Mesendoderm (in vitro differentiated cells): ENCODE measurements around the gene HSD11B1L.

ENCODE experiments used
- DNase-seq: peaks from one replicate; pipeline ENCODE4 v3.0.0; 2013
- H2AK5ac ChIP-seq: 2 replicates; pipeline ENCODE4 v1.6.1; 2013; ENCODE audit warnings: low read length, inconsistent platforms
- H2BK120ac ChIP-seq: 2 replicates; pipeline ENCODE4 v1.6.1; 2013; ENCODE audit warnings: low read depth, mild to moderate bottlenecking, low read length, moderate library complexity, mixed read lengths
- H2BK15ac ChIP-seq: replicated peaks from 2 replicates; pipeline ENCODE4 v1.6.1; 2013; ENCODE audit warnings: low read depth, mild to moderate bottlenecking, moderate library complexity
- H2BK5ac ChIP-seq: 2 replicates; pipeline ENCODE4 v1.6.1; 2013; ENCODE audit warnings: low read length, inconsistent platforms
- H3K18ac ChIP-seq: 2 replicates; pipeline ENCODE4 v1.6.1; 2013; ENCODE audit warnings: mild to moderate bottlenecking, low read length, mixed read lengths
- H3K23ac ChIP-seq: one replicate; pipeline ENCODE4 v1.6.1; 2013; ENCODE audit warnings: low read length
- H3K27ac ChIP-seq: 2 replicates; pipeline ENCODE4 v1.5.1; 2013; ENCODE audit warnings: low read depth, mild to moderate bottlenecking, inconsistent platforms, low read length, moderate library complexity
- H3K27me3 ChIP-seq: 2 replicates; pipeline ENCODE4 v1.6.1; 2013; ENCODE audit warnings: low read length, control low read depth, mild to moderate bottlenecking, inconsistent platforms; ENCODE audit not compliant: insufficient read depth, poor library complexity
- H3K36me3 ChIP-seq: 2 replicates; pipeline ENCODE4 v1.6.1; 2013; ENCODE audit warnings: low read length, inconsistent platforms; ENCODE audit not compliant: control insufficient read depth, insufficient read depth
- H3K4ac ChIP-seq: one replicate; pipeline ENCODE4 v1.6.1; 2013; ENCODE audit warnings: low read depth, mild to moderate bottlenecking, low read length, moderate library complexity
- H3K4me1 ChIP-seq: 2 replicates; pipeline ENCODE4 v1.6.1; 2013; ENCODE audit warnings: low read depth, low read length, inconsistent platforms; ENCODE audit not compliant: control insufficient read depth
- H3K4me2 ChIP-seq: 2 replicates; pipeline ENCODE4 v1.6.1; 2013; ENCODE audit warnings: low read length
- H3K4me3 ChIP-seq: 2 replicates; pipeline ENCODE4 v1.5.1; 2013; ENCODE audit warnings: mild to moderate bottlenecking, low read length
- H3K56ac ChIP-seq: one replicate; pipeline ENCODE4 v1.6.1; 2013; ENCODE audit warnings: low read length
- H3K79me1 ChIP-seq: 2 replicates; pipeline ENCODE4 v1.6.1; 2013; ENCODE audit warnings: low read length, inconsistent platforms
- H3K79me2 ChIP-seq: 2 replicates; pipeline ENCODE4 v1.6.1; 2013; ENCODE audit warnings: mild to moderate bottlenecking, low read length; ENCODE audit not compliant: control insufficient read depth, insufficient read depth
- H3K9ac ChIP-seq: 2 replicates; pipeline ENCODE4 v1.6.1; 2013; ENCODE audit warnings: low read length, inconsistent platforms
- H4K5ac ChIP-seq: one replicate; pipeline ENCODE4 v1.6.1; 2013; ENCODE audit warnings: low read length
- H4K8ac ChIP-seq: one replicate; pipeline ENCODE4 v1.6.1; 2013; ENCODE audit warnings: low read depth, mild to moderate bottlenecking, control low read depth, low read length, moderate library complexity
- WGBS: extraction: QIAGEN DNeasy Blood & Tissue Kit; methylation state at CpG from one replicate; pipeline ENCODE4 v1.1.7; 2013; ENCODE audit warnings: low lambda C conversion rate, missing lambda C conversion rate; ENCODE audit not compliant: insufficient coverage; ENCODE audit errors: extremely low coverage; 5-methylcytosine and 5-hydroxymethylcytosine counted together

The HSD11B1L gene

DNA sequence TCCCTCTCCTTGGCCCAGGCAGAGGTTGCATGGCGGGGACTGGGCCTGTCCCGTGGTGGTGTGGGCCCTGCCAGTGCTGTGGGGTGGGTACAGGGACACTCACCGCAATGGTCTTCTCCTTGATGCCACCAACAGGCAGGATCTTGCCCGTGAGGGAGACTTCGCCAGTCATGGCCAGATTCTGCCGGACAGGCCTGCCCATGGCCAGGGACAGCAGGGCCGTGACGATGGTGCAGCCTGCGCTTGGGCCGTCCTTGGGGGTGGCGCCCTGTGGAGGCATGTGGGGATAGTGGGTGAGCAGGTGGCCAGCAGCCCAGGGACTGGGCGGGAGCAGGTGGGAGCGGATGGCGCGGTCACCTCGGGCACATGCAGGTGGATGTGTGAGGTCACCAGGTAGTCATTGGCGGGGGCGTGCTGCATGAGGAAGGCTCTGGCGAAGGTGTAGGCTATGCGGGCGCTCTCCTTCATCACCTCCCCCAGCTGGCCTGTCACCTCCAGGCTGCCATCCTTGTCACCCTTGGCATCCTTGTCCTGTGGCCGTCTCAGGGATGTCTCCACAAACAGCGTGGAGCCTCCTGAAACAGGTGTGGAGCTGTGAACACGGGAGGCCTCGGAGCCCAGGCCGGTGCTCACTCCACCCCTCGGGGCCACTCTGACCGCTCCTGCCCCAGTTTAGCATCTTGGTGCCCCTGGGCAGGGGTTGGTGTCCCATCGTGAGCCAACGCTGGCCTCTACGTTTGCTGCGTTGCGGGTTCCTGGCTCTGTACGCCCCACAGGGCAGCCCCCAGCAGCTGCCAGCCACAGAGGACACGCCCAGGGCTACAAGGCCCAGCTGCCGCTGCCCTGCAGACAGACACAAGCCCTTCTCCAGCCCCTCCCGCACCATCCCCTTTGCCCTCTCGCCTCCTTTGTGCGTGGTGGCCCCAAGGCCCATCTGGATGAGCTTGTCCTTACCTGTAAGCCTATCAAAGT is 12.7 kb downstream of the HSD11B1L start:
- WGBS: no CpG with 5 or more reads among the region's 39 CpGs
- Histone ChIP-seq H3K56ac (peak overlapping the region; percentile 42), H3K23ac (no peak overlapping the region), H3K9ac (no peak overlapping the region), H3K79me1 (peaks cover 12% of the 10 kb centered on the region), H3K79me2 (peaks cover 37% of the 10 kb centered on the region), H2AK5ac (no peak overlapping the region), H4K8ac (no peak overlapping the region), H3K36me3 (peaks cover 16% of the 10 kb centered on the region), H3K18ac (no peak overlapping the region), H3K27me3 (no peaks in the 10 kb centered on the region), H2BK15ac (no peak overlapping the region), H4K5ac (no peak overlapping the region), H2BK120ac (no peak overlapping the region), H2BK5ac (no peak overlapping the region), H3K4me3 (no peak overlapping the region), H3K4me1 (no peaks in the 10 kb centered on the region), H3K27ac (no peak overlapping the region), H3K4me2 (no peak overlapping the region), H3K4ac (no peak overlapping the region)
- no peak for DNase-seq

DNA sequence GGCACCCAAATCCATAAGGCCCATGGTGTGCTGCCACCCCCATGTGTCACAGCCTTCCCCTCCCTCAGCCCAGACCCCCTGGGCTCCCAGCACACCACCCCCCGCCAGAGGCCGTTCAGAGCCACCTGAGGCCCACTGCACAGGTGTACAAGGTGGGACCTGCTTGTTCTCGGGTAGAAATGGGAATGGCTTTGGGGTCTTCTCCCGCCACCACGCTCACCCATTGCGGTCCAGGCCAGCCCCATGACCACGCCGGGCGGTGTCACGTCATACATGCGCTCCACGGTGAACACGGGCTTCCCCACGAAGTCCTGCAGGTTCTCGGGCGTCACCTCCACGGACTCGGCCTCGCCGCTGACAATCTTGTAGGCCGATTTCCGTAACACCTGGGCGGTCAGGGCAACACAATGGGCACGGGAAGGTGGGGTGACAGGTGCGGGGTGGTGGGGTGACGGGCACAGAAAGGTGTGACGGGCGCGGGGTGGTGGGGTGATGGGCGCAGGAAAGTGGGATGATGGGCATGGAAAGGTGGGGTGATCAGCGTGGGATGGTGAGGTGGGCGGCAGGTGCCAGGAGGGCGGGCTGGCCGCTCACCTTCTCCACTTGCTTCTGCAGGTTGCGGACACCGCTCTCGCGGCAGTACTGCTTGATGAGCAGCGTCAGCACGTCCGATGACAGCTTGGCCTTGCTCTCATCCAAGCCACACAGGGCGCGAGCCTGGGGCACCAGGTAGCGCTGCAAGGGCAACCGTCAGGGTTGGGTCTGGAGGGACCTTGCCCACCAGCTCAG is 13.5 kb downstream of the HSD11B1L start:
- Histone ChIP-seq H2BK15ac (no peak overlapping the region), H3K56ac (no peak overlapping the region), H3K79me1 (peaks cover 12% of the 10 kb centered on the region), H3K27me3 (no peaks in the 10 kb centered on the region), H3K36me3 (peaks cover 19% of the 10 kb centered on the region), H3K4me2 (no peak overlapping the region), H3K23ac (no peak overlapping the region), H3K4me3 (no peak overlapping the region), H3K4me1 (no peaks in the 10 kb centered on the region), H2AK5ac (no peak overlapping the region), H3K9ac (no peak overlapping the region), H3K4ac (no peak overlapping the region), H4K8ac (no peak overlapping the region), H3K79me2 (peaks cover 37% of the 10 kb centered on the region), H2BK120ac (no peak overlapping the region), H3K18ac (no peak overlapping the region), H2BK5ac (no peak overlapping the region), H3K27ac (no peak overlapping the region), H4K5ac (no peak overlapping the region)
- WGBS: no CpG with 5 or more reads among the region's 45 CpGs
- no peak for DNase-seq

DNA sequence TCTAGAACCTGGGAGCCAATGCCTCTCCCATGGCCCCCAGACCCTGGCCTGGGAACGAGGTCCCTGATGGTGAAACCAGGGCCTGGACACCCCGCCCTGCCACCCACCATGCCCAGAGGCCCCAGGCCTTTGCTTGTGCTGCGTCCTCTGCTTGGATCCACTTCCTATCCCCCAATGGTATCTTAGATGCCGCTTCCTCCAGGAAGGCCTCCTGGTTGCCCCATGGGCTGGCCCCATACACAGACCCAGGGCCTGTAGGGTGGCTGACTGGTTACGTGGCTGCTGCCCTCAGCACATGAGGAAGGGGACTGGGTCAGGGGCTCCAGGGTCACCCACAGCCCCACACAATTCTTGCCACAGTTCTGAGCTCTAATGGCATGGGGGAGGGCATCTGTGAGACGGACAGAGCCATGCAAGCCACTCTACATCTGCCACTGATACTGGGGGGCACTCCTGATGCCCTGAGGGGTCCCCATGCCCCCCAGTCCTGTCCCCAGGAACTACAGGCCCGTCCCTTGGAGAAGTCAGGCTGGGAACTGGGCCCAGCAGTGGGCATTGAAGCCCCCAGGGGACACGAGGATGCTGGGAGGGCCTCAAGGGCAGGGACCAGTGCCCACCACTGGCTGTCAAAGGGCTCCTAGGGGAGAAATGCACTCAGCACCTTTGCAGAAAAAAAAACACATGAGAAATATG is 14.3 kb downstream of the HSD11B1L start:
- H4K8ac ChIP-seq: no peak overlapping the region
- no peak overlapping the region for H2AK5ac ChIP-seq
- no peak overlapping the region for H3K56ac ChIP-seq
- H2BK120ac ChIP-seq: no peak overlapping the region
- H4K5ac ChIP-seq: no peak overlapping the region
- H2BK5ac ChIP-seq: no peak overlapping the region
- no peak overlapping the region for H3K23ac ChIP-seq
- no peak overlapping the region for H2BK15ac ChIP-seq
- no peak overlapping the region for H3K4me3 ChIP-seq
- H3K27ac ChIP-seq: no peak overlapping the region
- H3K4me1 ChIP-seq: no peaks in the 10 kb centered on the region
- peaks cover 19% of the 10 kb centered on the region for H3K36me3 ChIP-seq
- no CpG with 5 or more reads among the region's 8 CpGs for WGBS
- no peaks in the 10 kb centered on the region for H3K27me3 ChIP-seq
- H3K18ac ChIP-seq: no peak overlapping the region
- H3K4ac ChIP-seq: no peak overlapping the region
- peaks cover 12% of the 10 kb centered on the region for H3K79me1 ChIP-seq
- H3K4me2 ChIP-seq: no peak overlapping the region
- DNase-seq: no peak
- no peak overlapping the region for H3K9ac ChIP-seq
- H3K79me2 ChIP-seq: peaks cover 37% of the 10 kb centered on the region

DNA sequence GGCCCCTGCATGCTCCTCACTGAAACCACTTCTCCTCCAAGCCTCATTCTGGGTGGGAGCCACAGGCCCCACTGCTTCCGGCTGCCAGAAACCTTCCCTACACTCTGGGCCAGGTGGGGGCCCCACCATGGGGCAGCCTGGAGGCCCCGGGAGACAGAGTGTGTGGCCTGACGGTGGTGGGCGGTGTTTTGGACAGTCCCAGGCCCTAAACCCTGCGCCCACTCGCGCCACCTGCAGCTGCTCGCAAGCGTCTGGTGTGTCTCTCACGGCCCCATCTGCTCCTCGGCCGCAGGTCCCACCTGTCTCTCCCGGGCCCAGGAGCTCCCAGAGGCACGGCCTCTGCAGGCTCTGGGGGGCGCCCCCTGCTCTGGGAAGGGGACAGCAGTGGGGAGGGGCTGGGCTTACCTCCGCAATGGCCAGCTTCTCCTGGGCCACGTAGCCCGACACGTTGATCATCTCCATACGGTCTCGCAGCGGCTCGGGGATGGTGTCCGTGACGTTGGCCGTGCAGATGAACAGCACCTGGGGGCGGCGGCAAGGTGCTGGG is 14.9 kb downstream of the HSD11B1L start:
- H3K23ac ChIP-seq: no peak overlapping the region
- no peaks in the 10 kb centered on the region for H3K4me1 ChIP-seq
- no peak overlapping the region for H4K8ac ChIP-seq
- no peak overlapping the region for H3K56ac ChIP-seq
- H4K5ac ChIP-seq: no peak overlapping the region
- H3K4me3 ChIP-seq: no peak overlapping the region
- WGBS: no CpG with 5 or more reads among the region's 28 CpGs
- no peak overlapping the region for H3K27ac ChIP-seq
- H3K36me3 ChIP-seq: peaks cover 20% of the 10 kb centered on the region
- peaks cover 12% of the 10 kb centered on the region for H3K79me1 ChIP-seq
- no peak overlapping the region for H3K18ac ChIP-seq
- peaks cover 30% of the 10 kb centered on the region for H3K79me2 ChIP-seq
- H2BK15ac ChIP-seq: no peak overlapping the region
- no peak overlapping the region for H2AK5ac ChIP-seq
- DNase-seq: no peak
- no peaks in the 10 kb centered on the region for H3K27me3 ChIP-seq
- no peak overlapping the region for H3K4ac ChIP-seq
- no peak overlapping the region for H2BK5ac ChIP-seq
- H3K4me2 ChIP-seq: no peak overlapping the region
- no peak overlapping the region for H3K9ac ChIP-seq
- no peak overlapping the region for H2BK120ac ChIP-seq

DNA sequence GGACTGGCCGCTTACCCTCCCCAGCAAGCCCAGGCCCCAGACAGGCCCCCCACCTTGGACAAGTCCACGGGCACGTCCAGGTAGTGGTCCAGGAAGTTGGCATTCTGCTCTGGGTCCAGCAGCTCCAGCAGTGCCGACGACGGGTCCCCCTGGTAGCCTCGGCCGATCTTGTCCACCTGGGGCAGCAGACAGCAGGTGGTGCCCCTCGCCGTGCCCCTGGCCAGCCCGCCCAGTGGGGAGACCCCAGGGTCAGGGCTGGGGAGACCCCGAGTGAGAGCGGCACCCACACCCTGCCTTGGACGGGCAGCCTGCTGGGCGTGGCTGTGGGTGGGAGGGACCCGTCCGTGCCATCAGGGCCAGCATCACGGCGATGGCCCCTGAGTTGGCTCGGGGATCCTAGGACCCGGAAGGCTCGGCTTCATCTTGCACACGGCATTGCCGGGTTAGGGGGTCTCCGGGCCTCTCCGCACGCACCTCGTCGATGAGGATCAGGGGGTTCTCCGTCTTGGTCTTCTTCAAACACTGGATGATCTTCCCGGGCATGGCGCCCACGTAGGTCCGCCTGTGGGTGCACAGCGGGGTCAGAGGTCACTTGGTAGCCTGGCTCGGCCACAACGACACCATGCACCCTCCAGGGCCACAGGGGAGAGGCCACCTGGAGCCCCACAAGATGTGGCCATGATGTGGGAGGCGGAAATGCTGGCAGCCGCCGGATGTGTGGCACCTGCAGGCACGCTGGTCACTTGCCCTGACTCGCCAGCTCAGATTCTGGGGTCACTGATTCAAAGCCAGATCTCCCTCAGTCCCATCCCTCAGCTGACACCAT is 15.6 kb downstream of the HSD11B1L start:
- Histone ChIP-seq H3K4me1 (no peaks in the 10 kb centered on the region), H3K79me2 (peaks cover 24% of the 10 kb centered on the region), H3K79me1 (peaks cover 12% of the 10 kb centered on the region), H2BK120ac (no peak overlapping the region), H3K4me2 (no peak overlapping the region), H4K8ac (no peak overlapping the region), H4K5ac (no peak overlapping the region), H3K4ac (no peak overlapping the region), H3K4me3 (no peak overlapping the region), H2BK15ac (no peak overlapping the region), H3K9ac (no peak overlapping the region), H2AK5ac (no peak overlapping the region), H3K23ac (no peak overlapping the region), H3K27me3 (no peaks in the 10 kb centered on the region), H3K18ac (no peak overlapping the region), H3K36me3 (peaks cover 20% of the 10 kb centered on the region), H3K56ac (no peak overlapping the region), H2BK5ac (no peak overlapping the region), H3K27ac (no peak overlapping the region)
- WGBS: no CpG with 5 or more reads among the region's 42 CpGs
- no peak for DNase-seq
